Nephron (organoid): ENCODE measurements around the gene TPK1.
A peak's percentile ranks its signal among the peaks of the same experiment; 100 is the strongest.

Experiments used
- H3K27ac Mint-ChIP-seq, 3 experiments: 2 replicates each; pipeline ENCODE4 v1.8.0; 2020; ENCODE audit warnings: mixed read lengths in 3 of 3, mild to moderate bottlenecking in 2 of 3, moderate library complexity in 1 of 3
- H3K27me3 Mint-ChIP-seq: 2 replicates; pipeline ENCODE4 v1.8.0; 2021; ENCODE audit warnings: low read depth, mild to moderate bottlenecking, moderate library complexity, mixed read lengths
- H3K36me3 Mint-ChIP-seq: 2 replicates; pipeline ENCODE4 v1.8.0; 2020; ENCODE audit warnings: low read depth, mixed read lengths
- H3K4me1 Mint-ChIP-seq: 2 replicates; pipeline ENCODE4 v1.8.0; 2020; ENCODE audit warnings: mixed read lengths
- H3K4me3 Mint-ChIP-seq, 3 experiments: 2 replicates each; pipeline ENCODE4 v1.8.0; 2020; ENCODE audit warnings: mild to moderate bottlenecking in 3 of 3, mixed read lengths in 3 of 3, moderate library complexity in 2 of 3
- H3K9me3 Mint-ChIP-seq: 2 replicates; pipeline ENCODE4 v1.8.0; 2020; ENCODE audit warnings: mixed read lengths
- CTCF ChIP-seq, 3 experiments: fragments of 200-600 bp; sonication (generic); IDR thresholded peaks; one replicate each; pipeline ENCODE4 v1.5.0; 2021; ENCODE audit warnings: antibody characterized with exemption in 3 of 3; ENCODE audit not compliant: unreplicated experiment in 3 of 3

TPK1 gene

DNA sequence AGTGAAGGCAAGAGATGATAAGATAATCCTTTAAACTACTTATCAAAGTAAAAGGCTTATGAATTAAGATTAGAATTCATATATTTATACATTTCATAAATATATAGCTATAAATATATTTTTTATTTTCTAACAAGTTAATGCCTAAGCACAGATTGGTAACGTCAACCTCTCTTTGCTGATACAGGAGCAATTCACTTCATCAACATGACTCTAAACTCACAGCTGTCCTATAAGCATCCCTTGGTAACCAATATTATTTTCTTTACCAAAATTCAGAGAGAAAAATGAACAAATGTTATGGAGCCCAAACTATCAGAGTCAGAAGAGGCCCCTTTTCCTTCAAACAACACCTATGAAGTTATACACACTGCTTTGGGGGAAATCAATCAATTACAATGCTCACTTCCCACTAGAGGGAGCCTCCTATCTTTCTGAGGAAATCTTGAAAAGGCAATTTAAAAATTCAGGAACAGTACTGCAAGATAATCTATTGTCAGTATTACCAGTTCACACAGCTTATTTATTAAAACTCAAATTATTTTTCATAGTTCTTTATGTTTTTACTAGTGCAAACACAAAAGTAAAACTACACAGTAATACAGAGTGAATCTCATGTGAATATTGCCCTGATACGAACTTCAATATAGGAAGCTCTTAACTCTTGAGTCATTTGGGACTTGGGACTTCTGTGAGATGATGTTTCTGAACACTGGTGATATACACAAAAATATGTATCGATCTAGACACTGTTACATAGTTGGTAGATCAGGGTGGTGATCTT lies 381.4 kb downstream of the TPK1 start:
- TF ChIP-seq CTCF (IDR thresholded peaks at IDR 0.05; ENCODE audit: unreplicated experiment in 3 of 3), result peak; percentile 35 to 40 (median 37)
- H3K36me3 Mint-ChIP-seq, result no peaks in the 10 kb centered on the region

DNA sequence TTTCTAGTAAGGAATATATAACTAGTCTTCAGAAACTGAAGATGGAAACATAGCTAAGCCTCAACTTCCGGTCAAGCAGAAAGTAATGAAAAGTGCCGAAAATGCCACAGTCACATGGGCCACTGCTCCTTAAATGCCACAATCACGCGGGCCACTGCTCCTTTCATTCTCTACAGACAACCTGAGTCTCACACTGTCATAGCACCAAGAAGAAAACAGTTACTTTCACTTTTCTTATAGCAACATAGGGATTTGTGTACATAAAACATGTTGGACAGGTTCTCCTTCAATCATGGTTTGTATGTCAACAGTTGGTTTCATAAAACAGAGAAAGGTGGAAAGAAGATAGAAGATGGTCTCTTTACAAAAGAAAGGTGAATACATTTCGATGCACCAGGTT lies 383.8 kb downstream of the TPK1 start:
- no peak overlapping the region for H3K27ac Mint-ChIP-seq
- no peaks in the 10 kb centered on the region for H3K4me1 Mint-ChIP-seq
- H3K36me3 Mint-ChIP-seq, result no peaks in the 10 kb centered on the region
- no peaks in the 10 kb centered on the region for H3K27me3 Mint-ChIP-seq
- TF ChIP-seq CTCF (IDR thresholded peaks at IDR 0.05; ENCODE audit: unreplicated experiment in 3 of 3), result no peak
- H3K4me3 Mint-ChIP-seq, result no peak overlapping the region
- no peaks in the 10 kb centered on the region for H3K9me3 Mint-ChIP-seq

More for the DNA sequence above, 381.4 kb downstream of the TPK1 start:
- Mint-ChIP-seq H3K27ac (no peak overlapping the region), H3K9me3 (no peaks in the 10 kb centered on the region), H3K4me1 (no peaks in the 10 kb centered on the region), H3K4me3 (no peak overlapping the region), H3K27me3 (no peaks in the 10 kb centered on the region)

DNA sequence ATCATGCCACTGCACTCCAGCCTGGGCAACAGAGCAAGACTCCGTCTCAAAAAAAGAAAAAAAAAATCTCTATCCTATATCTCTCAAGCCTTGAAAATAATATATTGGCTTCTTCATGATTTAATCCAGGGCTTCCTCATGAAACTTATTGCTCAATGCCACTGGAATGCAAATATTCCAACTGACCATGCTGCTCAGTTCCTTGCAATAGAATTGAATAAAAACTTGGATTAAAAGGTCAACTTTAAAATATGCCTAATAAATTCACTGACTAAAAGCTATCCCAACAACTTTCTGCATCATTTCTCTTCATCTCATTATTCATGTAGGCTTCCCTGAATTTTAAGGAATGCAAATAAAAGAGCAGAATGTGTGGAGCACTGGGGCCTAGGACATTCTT lies 390.3 kb downstream of the TPK1 start:
- Mint-ChIP-seq H3K27me3 (no peaks in the 10 kb centered on the region), H3K4me3 (no peak overlapping the region), H3K4me1 (no peaks in the 10 kb centered on the region), H3K9me3 (no peaks in the 10 kb centered on the region), H3K27ac (no peak overlapping the region), H3K36me3 (no peaks in the 10 kb centered on the region)
- no peak for TF ChIP-seq CTCF (IDR thresholded peaks at IDR 0.05; ENCODE audit: unreplicated experiment in 3 of 3)

DNA sequence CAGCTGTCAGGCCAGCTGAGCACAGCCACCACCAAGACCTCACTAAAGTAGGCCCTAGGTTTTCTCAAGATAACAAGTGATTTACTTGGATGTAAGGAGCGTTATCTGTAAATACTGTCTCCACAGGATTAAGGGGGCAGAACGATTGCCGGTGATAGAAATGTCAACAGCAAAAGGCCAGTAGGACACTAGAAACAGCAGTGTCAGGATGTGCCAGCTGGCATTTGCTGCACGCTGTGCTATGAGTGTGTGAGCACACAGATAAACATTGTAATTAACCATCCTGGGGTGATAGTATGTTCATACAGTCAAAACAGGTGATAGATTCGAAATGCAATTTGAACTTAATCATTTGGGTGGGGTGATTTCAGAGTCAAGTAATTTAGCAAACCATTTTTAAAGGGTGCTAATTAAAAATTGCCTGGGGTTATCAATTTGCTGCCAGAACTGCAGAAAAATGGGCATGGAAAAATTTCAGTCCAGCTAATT lies 396.1 kb downstream of the TPK1 start:
- Mint-ChIP-seq H3K9me3 (no peaks in the 10 kb centered on the region), H3K4me1 (no peaks in the 10 kb centered on the region), H3K4me3 (no peak overlapping the region), H3K36me3 (no peaks in the 10 kb centered on the region), H3K27me3 (no peaks in the 10 kb centered on the region), H3K27ac (no peak overlapping the region)
- no peak for TF ChIP-seq CTCF (IDR thresholded peaks at IDR 0.05; ENCODE audit: unreplicated experiment in 3 of 3)

GRCh38 chr7:144438759-144439158 lies 397.1 kb downstream of the TPK1 start:
- no peak overlapping the region for H3K4me3 Mint-ChIP-seq
- H3K36me3 Mint-ChIP-seq, result no peaks in the 10 kb centered on the region
- H3K27ac Mint-ChIP-seq, result no peak overlapping the region
- H3K4me1 Mint-ChIP-seq, result no peaks in the 10 kb centered on the region
- no peak for TF ChIP-seq CTCF (IDR thresholded peaks at IDR 0.05; ENCODE audit: unreplicated experiment in 3 of 3)
- H3K9me3 Mint-ChIP-seq, result no peaks in the 10 kb centered on the region
- H3K27me3 Mint-ChIP-seq, result peaks cover 5% of the 10 kb centered on the region
